Measurements from ENCODE around the gene ME3.

DNA sequence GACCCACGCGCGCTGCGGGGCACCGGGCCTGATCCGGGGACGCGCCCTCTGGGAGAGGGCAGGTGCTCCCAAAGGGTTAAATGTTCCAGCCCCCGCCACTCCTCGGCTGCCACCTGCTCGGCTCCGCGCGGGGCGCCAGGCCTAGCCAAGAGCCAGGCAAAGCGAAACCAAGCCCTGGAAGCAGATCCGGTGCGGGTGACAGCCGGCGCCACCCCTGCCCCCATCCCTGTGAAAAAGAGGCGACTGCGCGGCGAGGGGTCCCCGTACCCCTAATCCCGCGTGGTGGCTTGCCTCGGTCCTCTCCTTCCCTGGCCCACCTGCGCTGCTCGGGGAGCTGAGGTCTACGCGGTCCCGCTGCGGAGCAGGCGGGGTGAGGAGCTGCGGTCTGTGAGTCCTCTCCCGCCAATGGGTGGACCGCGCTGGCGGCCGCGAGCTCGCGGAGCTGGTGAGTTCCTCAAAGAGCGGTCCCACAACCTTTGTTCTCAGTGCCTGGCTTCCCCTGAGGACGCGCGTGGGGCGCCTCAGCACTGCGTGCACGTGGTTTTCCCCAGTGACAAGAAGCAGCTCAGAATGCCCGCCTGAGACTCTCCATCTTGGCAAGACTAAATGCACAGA lies at the start of gene ME3:
- TF ChIP-seq, protein P1, sequence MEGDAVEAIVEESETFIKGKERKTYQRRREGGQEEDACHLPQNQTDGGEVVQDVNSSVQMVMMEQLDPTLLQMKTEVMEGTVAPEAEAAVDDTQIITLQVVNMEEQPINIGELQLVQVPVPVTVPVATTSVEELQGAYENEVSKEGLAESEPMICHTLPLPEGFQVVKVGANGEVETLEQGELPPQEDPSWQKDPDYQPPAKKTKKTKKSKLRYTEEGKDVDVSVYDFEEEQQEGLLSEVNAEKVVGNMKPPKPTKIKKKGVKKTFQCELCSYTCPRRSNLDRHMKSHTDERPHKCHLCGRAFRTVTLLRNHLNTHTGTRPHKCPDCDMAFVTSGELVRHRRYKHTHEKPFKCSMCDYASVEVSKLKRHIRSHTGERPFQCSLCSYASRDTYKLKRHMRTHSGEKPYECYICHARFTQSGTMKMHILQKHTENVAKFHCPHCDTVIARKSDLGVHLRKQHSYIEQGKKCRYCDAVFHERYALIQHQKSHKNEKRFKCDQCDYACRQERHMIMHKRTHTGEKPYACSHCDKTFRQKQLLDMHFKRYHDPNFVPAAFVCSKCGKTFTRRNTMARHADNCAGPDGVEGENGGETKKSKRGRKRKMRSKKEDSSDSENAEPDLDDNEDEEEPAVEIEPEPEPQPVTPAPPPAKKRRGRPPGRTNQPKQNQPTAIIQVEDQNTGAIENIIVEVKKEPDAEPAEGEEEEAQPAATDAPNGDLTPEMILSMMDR (conservative IDR thresholded peaks at IDR 0.05; ENCODE audit: low read length), result no peak
- no peak for TF ChIP-seq EZH2phosphoT487 (IDR thresholded peaks at IDR 0.05; ENCODE audit: borderline replicate concordance, low read depth, low read length)
